CD4-positive, alpha-beta T cell treated with Interleukin-15 for 4 hours (primary cell): Measurements from ENCODE around the gene CRY2.

Experiments used
- DNase-seq: peaks from one replicate; pipeline ENCODE4 v3.0.0-alpha.2; 2020; ENCODE audit warnings: low spot score

The CRY2 gene

DNA sequence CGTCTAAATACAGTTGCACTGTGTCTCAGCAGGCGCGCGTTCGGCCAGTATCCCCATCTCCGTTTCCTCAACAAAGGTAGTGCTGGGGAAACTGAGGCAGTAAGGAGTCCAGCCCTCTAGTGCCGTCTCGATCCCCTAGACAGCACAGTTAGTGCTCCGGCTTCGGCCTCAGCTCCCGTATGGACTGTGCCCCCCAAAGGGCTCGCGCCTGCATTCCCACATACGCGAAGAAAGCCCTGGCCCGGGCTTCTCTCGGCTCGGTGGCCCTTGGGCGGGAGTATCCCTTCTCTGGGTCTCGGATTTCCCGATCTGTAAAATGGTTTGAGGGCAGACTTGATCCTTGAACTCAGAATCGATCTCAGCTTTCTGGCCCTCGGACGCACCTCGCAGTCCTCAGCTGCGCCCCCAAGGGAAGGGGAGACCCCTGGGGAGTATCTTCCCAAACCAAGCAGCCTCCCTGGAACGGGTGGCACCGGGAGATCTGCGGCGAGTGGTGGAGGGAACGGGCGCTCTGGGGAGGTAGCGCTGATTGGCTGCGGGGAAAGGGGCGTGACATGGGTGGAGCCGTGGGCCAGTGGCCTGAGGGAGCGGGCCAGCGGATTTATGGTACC is 71.2 kb downstream of the CRY2 start:
- DNase-seq = peak; percentile 53

DNA sequence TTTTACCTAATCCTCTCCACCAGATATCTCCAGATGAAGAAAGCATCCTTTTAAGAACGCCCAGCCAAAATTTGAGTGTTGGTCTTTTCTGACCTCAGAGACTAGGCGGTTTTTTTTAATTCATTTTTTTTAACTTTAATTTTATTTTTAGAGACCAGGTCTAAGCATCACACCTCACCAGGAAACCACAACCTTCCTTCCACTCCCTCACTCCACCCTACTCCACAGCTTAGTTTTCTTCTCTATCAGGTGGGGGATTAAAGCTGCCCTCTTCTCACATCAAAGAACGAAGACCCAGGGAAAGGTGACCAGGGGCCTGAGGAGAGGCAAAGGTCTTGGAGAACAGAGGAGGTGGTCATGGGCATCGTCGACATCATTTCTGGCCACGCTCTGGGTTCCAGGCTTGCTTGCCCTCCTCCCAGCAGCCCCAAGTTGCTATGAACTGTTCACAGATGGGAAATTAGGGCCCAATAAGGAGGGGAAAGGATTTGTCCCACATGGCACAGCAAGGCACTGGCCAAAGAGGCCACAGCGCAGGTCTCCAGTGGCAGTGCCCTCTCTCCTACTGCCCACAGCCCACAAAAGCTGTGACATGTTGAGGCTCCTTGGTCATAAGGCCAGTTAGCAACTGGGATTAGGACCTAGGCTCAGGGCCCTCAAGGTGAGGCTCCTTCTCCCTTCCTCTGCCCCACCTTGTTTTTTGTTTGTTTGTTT is 71.8 kb downstream of the CRY2 start:
- no peak for DNase-seq

DNA sequence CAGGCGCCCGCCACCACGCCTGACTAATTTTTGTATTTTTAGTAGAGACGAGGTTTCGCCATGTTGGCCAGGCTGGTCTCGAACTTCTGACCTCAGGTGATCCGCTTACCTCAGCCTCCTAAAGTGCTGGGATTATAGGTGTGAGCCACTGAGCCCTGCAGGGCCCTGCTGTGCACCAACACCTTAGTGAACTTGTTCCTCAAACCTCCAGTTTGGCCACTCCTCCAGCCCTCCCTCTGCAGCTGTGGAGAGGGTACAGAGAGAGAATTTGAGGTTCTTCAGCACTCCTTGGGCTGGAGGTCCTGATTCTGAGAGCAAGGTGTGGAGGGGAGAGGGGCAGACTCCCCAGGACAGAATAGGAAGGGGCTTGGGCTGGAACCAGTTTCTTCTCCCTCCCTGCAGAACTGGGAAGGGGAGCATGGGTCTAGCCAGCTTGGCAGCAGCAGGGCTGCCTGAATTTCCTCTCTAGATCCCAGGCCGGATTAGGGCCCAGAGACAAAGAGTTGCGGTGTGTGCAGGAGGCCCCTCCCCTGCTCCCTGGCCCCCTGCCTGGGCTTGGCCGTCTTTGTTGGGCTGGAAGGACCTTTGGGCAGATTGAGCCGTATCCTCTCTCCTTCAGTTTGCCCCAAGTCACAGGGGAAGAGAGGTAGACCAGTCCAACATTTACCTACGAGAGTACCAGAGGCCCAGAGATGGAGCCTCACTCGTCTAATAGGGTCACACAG is 72.7 kb downstream of the CRY2 start:
- no peak for DNase-seq

DNA sequence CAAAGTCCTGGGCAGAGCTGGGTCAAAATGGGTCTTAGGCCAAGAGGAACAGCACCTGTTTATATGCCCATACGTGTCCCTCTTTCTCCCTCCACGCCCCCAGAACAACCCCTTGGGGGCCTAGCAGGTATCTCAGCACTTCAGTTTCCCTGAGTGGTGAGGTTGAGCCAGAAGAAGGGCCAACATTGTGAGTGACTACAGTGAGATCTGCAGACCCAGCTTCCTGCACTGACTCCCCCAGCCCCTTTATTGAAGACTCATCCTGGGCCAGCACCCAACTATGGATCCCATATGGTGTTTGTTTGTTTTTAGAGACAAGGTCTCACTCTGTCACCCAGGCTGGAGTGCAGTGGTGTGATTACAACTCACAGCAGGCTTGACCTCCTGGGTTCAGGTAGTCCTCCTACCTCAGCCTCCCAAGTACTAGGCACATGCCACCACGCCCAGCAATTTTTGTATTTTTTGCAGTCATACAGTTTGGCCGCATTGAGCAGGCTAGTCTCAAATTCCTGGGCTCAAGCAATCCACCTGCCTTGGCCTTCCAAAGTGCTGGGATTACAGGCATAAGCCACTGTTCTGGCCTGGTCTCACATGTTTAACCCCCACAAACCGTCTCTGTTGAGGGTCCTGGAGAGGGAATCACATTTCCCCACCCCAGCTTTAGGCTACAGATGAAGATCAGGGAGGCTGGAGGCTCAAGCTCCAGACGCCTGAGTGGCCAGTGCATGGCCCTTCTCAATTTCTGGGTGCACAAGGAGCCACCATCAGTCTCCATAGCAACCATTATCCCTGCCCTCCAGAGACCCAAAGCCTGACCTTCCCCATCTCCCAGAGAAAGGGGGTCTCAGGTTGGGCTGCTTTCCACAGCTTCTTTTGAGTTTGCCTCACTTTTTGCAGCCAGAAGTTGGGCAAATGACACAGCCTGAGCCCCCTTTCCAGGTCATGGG is 73.5 kb downstream of the CRY2 start:
- no peak for DNase-seq

DNA sequence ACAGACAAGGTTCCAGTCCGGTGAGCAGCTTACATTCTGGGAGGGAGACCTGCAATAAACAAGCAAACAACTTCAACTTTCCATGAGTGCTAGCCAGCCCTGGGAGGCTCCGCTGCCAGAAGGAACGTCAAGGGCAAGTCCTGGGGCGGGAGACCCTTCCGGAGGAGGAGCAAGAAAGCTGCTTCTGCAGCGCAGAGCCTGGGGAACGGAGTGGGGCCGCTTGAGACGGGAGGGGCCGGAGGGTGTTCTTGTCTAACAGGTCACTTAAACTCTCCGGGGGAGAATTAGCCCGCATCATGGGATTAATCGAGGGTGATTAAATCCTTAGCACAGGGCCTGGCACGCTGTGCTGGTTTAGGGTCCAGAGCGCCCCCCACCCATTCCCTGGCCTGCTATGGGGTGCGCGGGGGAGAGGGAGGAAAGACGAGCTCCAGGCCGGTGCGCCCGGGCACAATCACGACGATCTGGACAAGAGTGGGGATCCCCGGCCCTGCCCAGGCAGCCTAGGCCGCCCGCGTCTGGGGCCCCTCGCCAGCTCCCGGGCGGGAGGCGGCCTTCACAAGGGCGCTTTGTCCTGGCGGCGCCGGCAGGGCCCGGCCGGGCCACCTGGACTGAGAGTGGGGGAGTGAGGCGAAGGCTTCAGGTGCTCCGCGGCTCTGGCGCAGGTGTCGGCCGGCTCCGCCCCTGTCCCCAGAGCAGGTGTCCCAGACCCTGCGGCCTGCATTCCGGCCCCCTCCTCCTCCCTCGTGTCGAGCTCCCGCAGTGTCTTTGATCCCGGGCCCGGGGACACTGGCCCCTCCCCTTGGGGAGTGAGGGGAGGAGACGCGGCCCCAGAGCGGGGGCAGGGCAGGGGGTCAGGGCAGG is 74.5 kb downstream of the CRY2 start:
- no peak for DNase-seq

DNA sequence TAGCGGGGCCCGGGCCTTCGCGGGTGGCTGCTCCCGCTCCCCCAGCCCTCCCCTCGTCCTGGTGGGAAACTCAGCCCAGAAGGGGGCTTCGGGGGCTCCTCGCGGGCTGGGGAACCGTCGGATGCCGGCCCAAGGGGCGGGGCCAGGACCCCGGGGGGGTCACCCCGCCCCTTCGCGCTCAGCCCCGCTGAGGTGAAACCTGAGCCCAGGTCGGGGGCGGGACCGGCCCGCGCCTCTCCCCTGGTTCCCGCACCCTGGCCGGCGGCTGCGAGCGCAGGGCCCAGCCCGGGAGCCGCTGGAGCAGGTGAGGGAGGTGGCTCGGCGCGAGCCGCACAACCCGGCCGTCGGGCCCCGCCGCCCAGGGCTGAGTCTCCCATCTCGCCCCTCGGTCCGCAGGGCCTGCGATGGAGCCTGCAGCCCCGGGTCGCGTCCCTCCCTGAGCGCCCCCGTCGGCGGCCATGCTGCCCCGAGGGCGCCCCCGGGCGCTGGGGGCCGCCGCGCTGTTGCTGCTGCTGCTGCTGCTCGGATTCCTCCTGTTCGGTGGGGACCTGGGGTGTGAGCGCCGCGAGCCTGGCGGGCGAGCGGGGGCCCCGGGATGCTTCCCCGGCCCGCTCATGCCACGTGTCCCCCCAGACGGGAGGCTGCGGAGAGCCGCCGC is 75.3 kb downstream of the CRY2 start, which contains the start of gene LARGE2:
Gene LARGE2 (plus strand): TSS at position 232 of the 658 bp plus-strand sequence. CDS start 227 bp downstream, at position 459.
- DNase-seq = no peak

DNA sequence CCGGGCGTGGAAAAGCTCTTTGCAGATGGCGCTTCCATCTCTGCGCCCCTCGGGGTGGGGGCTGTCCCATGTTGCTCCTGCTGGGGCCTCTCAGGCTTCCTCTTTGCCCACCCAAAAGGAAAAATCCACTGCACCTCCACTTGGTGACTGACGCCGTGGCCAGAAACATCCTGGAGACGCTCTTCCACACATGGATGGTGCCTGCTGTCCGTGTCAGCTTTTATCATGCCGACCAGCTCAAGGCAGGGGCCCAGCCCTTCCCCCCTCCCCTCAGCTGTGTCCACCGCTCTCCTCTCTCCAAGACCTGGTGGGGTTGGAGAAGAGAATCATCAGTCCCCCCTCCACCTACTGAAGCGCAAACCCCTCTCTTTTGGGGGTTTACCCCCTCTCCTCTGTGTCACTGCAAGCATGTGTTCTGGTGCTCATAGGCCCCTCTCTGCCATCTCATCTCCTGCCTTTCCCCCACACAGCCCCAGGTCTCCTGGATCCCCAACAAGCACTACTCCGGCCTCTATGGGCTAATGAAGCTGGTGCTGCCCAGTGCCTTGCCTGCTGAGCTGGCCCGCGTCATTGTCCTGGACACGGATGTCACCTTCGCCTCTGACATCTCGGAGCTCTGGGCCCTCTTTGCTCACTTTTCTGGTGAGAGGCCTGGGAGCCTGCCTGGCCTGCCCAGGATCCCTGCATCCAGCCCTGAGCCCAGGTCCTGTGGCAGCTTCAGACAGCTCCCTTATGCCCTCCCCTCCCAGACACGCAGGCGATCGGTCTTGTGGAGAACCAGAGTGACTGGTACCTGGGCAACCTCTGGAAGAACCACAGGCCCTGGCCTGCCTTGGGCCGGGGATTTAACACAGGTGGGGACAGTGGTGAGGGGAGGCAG is 77.0 kb downstream of the CRY2 start:
- DNase-seq = no peak

DNA sequence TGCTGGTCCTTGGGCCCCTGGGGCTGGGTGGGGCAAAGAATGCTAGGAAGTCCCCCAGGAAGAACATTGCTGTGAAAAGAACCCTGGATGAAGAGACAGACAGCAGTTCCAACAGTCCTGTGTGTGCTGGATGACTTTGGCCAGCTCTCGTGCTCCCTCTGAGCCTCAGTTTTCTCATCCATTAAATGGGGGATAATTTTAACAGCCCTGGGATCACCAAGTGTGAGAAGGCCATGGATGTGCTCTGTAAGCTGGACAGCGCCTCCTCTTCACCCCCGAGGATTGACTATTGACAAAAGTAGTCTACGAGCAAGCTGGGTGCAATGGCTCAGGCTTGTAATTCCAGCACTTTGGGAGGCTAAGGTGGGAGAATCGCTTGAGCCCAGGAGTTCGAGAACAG is 77.7 kb downstream of the CRY2 start:
- DNase-seq = no peak

DNA sequence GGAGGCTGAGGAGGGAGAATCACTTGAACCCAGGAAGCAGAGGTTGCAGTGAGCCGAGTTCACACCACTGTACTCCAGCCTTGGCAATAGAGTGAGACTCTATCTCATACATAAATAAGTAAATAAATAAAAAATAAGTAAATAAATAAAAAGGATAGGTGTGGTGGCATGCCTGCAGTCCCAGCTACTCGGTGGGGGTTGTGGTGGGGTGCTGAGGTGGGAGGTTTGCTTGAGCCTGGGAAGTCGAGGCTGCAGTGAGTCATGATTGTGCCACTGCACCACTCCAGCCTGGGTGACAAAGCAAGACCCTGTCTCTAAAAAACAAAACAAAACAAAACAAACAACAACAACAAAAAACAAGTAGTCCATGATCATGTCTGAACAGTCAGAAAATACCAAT is 78.3 kb downstream of the CRY2 start:
- DNase-seq = no peak

DNA sequence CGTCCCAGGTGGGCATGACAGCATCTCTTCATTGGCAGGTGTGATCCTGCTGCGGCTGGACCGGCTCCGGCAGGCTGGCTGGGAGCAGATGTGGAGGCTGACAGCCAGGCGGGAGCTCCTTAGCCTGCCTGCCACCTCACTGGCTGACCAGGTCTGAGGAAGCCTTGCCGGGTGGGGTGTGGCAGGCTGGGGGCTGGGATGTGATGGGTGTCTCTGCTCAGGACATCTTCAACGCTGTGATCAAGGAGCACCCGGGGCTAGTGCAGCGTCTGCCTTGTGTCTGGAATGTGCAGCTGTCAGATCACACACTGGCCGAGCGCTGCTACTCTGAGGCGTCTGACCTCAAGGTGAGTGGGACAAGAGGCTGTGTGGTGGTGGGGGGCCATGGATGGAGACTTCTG is 78.7 kb downstream of the CRY2 start:
- no peak for DNase-seq

DNA sequence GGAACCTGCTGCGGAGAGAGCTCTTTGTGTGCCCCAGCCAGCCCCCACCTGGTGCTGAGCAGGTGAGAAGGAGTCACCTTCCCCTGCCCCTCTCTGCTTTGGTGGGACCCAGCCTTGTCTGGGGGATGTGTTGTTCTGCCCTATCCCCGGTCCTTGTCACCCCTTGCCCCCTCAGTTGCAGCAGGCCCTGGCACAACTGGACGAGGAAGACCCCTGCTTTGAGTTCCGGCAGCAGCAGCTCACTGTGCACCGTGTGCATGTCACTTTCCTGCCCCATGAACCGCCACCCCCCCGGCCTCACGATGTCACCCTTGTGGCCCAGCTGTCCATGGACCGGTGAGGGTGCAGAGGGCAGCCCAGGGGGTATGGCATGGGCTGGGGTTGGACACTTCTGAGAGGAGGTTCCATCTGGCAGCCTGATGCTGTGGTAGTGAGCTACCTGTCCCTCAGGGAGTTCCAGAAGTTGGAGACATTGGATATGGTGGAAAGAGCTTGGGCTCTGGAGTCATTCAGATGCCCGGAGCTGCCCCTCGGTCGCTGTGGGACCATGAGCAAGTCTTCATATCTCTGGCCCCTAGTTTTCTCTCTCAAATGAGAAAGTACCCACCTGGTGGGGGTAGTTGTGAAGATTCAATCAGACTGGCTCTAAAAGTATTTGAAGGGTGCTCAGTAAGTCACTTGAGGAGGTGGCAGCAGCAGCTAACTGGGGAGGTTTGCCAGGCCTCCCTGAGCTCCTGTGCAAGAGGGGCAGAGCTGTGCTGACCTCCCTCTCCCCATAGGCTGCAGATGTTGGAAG is 79.5 kb downstream of the CRY2 start:
- no peak for DNase-seq

DNA sequence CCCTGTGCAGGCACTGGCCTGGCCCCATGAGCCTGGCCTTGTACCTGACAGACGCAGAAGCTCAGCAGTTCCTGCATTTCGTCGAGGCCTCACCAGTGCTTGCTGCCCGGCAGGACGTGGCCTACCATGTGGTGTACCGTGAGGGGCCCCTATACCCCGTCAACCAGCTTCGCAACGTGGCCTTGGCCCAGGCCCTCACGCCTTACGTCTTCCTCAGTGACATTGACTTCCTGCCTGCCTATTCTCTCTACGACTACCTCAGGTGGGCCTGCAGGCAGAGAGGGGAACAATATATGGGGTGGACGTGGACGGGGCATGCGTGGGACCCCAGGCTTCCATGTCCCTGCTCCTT is 80.0 kb downstream of the CRY2 start:
- DNase-seq = no peak

DNA sequence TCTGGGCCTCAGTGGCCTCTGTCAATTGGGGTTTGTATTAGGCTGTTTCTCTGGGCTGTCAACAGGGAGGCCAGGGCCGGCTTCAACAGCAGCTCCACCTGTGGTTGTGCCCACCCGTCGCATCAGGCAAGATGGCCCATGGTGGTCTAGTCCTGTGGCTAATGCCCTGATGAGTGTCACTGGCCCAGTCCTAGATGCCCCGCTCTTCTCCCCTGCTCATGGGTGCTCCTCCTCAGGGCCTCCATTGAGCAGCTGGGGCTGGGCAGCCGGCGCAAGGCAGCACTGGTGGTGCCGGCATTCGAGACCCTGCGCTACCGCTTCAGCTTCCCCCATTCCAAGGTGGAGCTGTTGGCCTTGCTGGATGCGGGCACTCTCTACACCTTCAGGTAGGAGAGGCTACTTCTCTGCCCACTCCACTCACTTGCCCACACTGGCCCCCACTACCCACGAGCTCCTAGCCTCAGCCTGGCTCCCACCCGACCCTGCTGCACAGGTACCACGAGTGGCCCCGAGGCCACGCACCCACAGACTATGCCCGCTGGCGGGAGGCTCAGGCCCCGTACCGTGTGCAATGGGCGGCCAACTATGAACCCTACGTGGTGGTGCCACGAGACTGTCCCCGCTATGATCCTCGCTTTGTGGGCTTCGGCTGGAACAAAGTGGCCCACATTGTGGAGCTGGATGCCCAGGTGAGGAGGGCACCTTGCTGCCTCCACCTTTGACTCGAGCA is 80.6 kb downstream of the CRY2 start:
- DNase-seq = no peak

DNA sequence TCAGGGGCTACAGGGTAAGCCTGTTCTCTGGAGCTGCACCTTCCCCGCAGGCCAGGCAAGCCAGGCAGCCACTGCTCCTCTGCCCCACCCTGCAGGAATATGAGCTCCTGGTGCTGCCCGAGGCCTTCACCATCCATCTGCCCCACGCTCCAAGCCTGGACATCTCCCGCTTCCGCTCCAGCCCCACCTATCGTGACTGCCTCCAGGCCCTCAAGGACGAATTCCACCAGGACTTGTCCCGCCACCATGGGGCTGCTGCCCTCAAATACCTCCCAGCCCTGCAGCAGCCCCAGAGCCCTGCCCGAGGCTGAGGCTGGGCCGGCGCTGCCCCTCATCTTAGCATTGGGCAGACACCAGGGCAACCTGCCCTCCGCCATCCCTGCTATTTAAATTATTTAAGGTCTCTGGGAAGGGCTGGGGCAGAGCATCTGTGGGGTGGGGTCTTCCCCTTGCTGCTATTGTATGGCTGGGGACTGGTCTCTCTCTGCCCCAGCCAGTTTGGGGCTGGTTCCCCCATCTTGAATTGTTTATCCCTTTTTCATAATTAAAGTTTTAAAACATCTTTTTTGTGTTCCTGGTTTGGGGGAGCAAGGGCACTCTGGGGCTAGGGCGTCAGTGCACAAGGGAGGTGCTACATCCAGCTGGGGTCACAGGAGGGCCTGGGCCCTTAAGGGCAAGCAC is 81.4 kb downstream of the CRY2 start:
- DNase-seq = no peak

DNA sequence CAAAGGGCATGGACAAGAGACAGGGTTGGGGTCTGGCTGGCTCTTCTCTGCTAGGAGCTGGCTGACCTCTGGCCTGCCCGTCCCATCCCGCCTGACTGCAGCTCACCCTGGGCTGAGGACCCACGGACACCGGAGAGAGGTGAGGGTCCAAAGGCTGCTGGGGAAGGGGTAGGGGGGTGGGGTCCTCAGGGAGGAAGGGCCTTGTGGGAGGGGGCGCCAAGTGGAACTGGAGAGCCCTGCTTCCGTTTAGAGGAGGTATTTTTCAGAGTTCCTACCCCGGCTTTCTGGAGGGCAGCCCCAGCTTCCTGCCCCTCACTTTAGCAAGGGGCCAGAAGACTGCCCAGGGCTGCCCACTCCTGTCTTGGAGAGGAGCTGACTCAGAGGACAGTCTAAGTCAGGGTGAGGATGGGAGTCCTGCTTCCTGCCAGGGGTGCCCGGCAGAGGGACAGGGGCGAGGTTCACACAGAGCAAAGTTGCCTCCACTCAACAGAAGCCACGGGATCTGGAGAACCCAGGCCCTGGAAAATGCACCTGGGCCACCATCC is 82.3 kb downstream of the CRY2 start:
- no peak for DNase-seq

DNA sequence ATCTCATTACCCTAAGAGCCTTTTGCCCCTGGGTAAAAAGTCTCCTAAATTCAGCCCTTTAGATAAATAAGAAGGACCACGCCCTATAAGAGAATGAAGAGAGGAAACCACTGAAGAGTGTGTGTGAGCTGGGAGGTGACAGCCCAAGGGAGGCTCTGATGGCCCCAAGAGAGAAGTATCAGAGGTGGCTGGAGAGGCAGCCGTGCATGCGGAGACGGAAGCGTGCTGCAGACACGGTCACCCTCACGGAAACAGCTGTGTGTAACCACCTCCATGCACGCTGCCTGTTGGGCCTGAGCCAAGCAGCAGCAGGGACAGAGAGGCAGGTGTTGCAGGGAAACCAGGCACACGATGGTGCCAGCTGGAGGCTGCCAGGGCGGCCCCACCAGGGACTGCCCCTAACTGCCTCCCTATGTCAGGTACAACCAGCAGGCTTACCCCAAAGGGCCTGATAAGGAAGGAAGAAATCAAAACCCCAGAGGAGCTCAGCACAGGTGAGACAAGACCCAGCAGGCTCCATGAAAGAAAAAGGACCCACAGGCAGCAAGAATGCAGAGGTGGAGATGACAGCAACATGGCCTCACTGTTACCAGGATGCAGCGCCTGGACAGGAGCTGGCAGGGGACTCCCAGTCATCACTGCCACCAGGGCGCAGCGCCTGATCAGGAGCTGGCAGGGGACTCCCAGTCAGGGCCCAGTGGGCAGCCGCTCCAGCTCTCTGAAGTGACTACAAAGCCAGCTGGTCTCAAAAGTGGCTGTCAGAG is 82.9 kb downstream of the CRY2 start:
- peak; percentile 49 for DNase-seq
